Measurements from ENCODE around the gene ASAP2. TPM values are rescaled to one million over a fixed set of nuclear protein-coding genes. Genes with fewer than 3 reads are reported as not detected.

ASAP2 gene
- total RNA-seq, 1 experiment from 2014 or later = 14.3 TPM

- CTCF ChIA-PET = interaction anchor here (0.6 kb wide), 1 partner anchor 127 kb away, joined by 3 read pairs; no protein-coding TSS in a partner anchor
- H3K36me3 Mint-ChIP-seq = no peaks in the 10 kb centered on the region
Measured at GRCh38 chr2:9200633-9201015, 6.0 kb upstream of the ASAP2 start.

GRCh38 chr2:9201185-9201891 lies 5.3 kb upstream of the ASAP2 start:
- Mint-ChIP-seq H3K4me3 (no peak overlapping the region), H3K27me3 (ENCODE audit: low read depth) (peaks cover 12% of the 10 kb centered on the region), H3K4me1 (peaks cover 19% of the 10 kb centered on the region), H3K27ac (no peak overlapping the region), H3K9me3 (no peaks in the 10 kb centered on the region), H3K36me3 (no peaks in the 10 kb centered on the region)
- ChIA-PET POLR2A (interaction anchor here (0.5 kb wide), 1 partner anchor 50 kb away, joined by 3 read pairs; no protein-coding TSS in a partner anchor), CTCF (interaction anchor here (0.6 kb wide), 1 partner anchor 126 kb away, joined by 3 read pairs; no protein-coding TSS in a partner anchor)
- DNase-seq (ENCODE audit: low spot score) = no peak
- TF ChIP-seq MAX (CRISPR knock-in tag; IDR thresholded peaks at IDR 0.05) = no peak
- ATAC-seq = no peak

More at GRCh38 chr2:9200633-9201015, 6.0 kb upstream of the ASAP2 start:
- no peak overlapping the region for H3K27ac Mint-ChIP-seq
- no peaks in the 10 kb centered on the region for H3K9me3 Mint-ChIP-seq
- POLR2A ChIA-PET = interaction anchor here (0.5 kb wide), 1 partner anchor 49 kb away, joined by 3 read pairs; no protein-coding TSS in a partner anchor
- no peak for ATAC-seq
- TF ChIP-seq TP53 (CRISPR knock-in tag; IDR thresholded peaks at IDR 0.05) = no peak
- no peak for TF ChIP-seq RORB (CRISPR knock-in tag; IDR thresholded peaks at IDR 0.05)
- TF ChIP-seq ZBTB21 (CRISPR knock-in tag; IDR thresholded peaks at IDR 0.05; ENCODE audit: borderline replicate concordance) = no peak
- TF ChIP-seq ZNF416 (CRISPR knock-in tag; IDR thresholded peaks at IDR 0.05) = no peak
- TF ChIP-seq JAZF1 (CRISPR knock-in tag; IDR thresholded peaks at IDR 0.05) = no peak
- no peak for TF ChIP-seq PRDM15 (CRISPR knock-in tag; IDR thresholded peaks at IDR 0.05)
- TF ChIP-seq E2F4 (CRISPR knock-in tag; IDR thresholded peaks at IDR 0.05; ENCODE audit: borderline replicate concordance, low read depth) = no peak
- DNase-seq (ENCODE audit: low spot score) = no peak
- H3K4me3 Mint-ChIP-seq = no peak overlapping the region
- H3K4me1 Mint-ChIP-seq = peaks cover 16% of the 10 kb centered on the region
- peaks cover 12% of the 10 kb centered on the region for H3K27me3 Mint-ChIP-seq (ENCODE audit: low read depth)

- H3K27ac Mint-ChIP-seq = no peak overlapping the region
- peaks cover 16% of the 10 kb centered on the region for H3K27me3 Mint-ChIP-seq (ENCODE audit: low read depth)
- no peak for ATAC-seq
- H3K36me3 Mint-ChIP-seq = no peaks in the 10 kb centered on the region
- H3K4me3 Mint-ChIP-seq = no peak overlapping the region
- no peak for DNase-seq (ENCODE audit: low spot score)
- peaks cover 22% of the 10 kb centered on the region for H3K4me1 Mint-ChIP-seq
- no peaks in the 10 kb centered on the region for H3K9me3 Mint-ChIP-seq
- CTCF ChIA-PET = interaction anchor here (0.6 to 3.1 kb wide), 3 partner anchors 61 to 353 kb away, joined by 3 to 8 read pairs (median 3); partner anchors contain the start of gene ADAM17
- POLR2A ChIA-PET = no interaction called here
- TF ChIP-seq ZNF512 (CRISPR knock-in tag; IDR thresholded peaks at IDR 0.05; ENCODE audit: borderline replicate concordance) (no peak), STAT6 (CRISPR knock-in tag; conservative IDR thresholded peaks at IDR 0.05; ENCODE audit: low read depth) (no peak), MLX (CRISPR knock-in tag; IDR thresholded peaks at IDR 0.05) (no peak), OVOL2 (CRISPR knock-in tag; IDR thresholded peaks at IDR 0.05; ENCODE audit: borderline replicate concordance) (no peak), ZNF671 (CRISPR knock-in tag; IDR thresholded peaks at IDR 0.05) (no peak), ATF2 (CRISPR knock-in tag; IDR thresholded peaks at IDR 0.05; ENCODE audit: borderline replicate concordance, low read depth) (no peak), NR1H2 (CRISPR knock-in tag; IDR thresholded peaks at IDR 0.05) (no peak), E2F5 (CRISPR knock-in tag; IDR thresholded peaks at IDR 0.05) (no peak), ZNF121 (CRISPR knock-in tag; IDR thresholded peaks at IDR 0.05) (no peak), CREB1 (CRISPR knock-in tag; IDR thresholded peaks at IDR 0.05) (no peak)
Measured at GRCh38 chr2:9203006-9203405, 3.6 kb upstream of the ASAP2 start.

Measured in WTC11 (cell line).